H1 (cell line): ENCODE results near the gene RNF151. TPM values are rescaled to one million over a fixed set of nuclear protein-coding genes. Genes with fewer than 3 reads are reported as not detected.

Source experiments
- CTCF ChIA-PET: fragments of 300-600 bp; sonication (Branson Sonifier 250); formaldehyde crosslinking; loops from one replicate; lab custom pipeline; 2021; ENCODE audit not compliant: partially characterized antibody; lab: Charles Lee
- POLR2A ChIA-PET: fragments of 300-600 bp; sonication (Branson Sonifier 250); formaldehyde crosslinking; loops from one replicate; lab custom pipeline; 2021; ENCODE audit warnings: inconsistent platforms; ENCODE audit not compliant: partially characterized antibody; lab: Charles Lee
- DNase-seq, 2 experiments: peaks; one replicate each; pipeline versions ENCODE4 v3.0.0 to v3.0.0-alpha.2; 2010 to 2022; ENCODE audit warnings: low spot score in 2 of 2, low read depth in 1 of 2, mixed read lengths in 1 of 2
- FAIRE-seq: peaks from 2 replicates; lab custom pipeline; 2011; peaks lifted over from hg19 to GRCh38; lab: Jason Lieb, UNC
- H2AFZ ChIP-seq: 2 replicates; pipeline ENCODE4 v1.8.1; 2012; ENCODE audit warnings: low read length, inconsistent platforms
- H2AK5ac ChIP-seq: 2 replicates; pipeline ENCODE4 v1.6.1; 2013; ENCODE audit warnings: low read depth, low read length
- H2BK120ac ChIP-seq: replicated peaks from 2 replicates; pipeline ENCODE3; 2013; ENCODE audit warnings: low read depth, low read length, inconsistent platforms
- H2BK12ac ChIP-seq: 2 replicates; pipeline ENCODE4 v1.6.1; 2013; ENCODE audit warnings: low read depth, low read length
- H2BK15ac ChIP-seq: 2 replicates; pipeline ENCODE4 v1.6.1; 2013; ENCODE audit warnings: low read length
- H2BK20ac ChIP-seq: 2 replicates; pipeline ENCODE4 v1.6.1; 2013; ENCODE audit warnings: low read length
- H2BK5ac ChIP-seq: 2 replicates; pipeline ENCODE4 v1.6.1; 2013; ENCODE audit warnings: low read depth, low read length
- H3K14ac ChIP-seq: 2 replicates; pipeline ENCODE4 v1.6.1; 2013; ENCODE audit warnings: inconsistent platforms; ENCODE audit not compliant: insufficient read length
- H3K18ac ChIP-seq: 2 replicates; pipeline ENCODE4 v1.6.1; 2013; ENCODE audit warnings: low read length; ENCODE audit errors: extremely low read depth
- H3K23ac ChIP-seq: 2 replicates; pipeline ENCODE4 v1.6.1; 2013; ENCODE audit warnings: inconsistent platforms; ENCODE audit not compliant: insufficient read length
- H3K23me2 ChIP-seq: 2 replicates; pipeline ENCODE4 v1.6.1; 2013; ENCODE audit warnings: low read depth, low read length
- H3K27ac ChIP-seq: 2 replicates; pipeline ENCODE4 v1.6.1; 2011; ENCODE audit warnings: low read depth, low read length, inconsistent platforms
- H3K27me3 ChIP-seq, 4 experiments: replicated peaks in 1 of 4; 1 replicate in 1 of 4; 2 replicates in 3 of 4; pipeline versions ENCODE4 v1.6.1 to v1.8.1; 2011 to 2013; ENCODE audit warnings: low read length in 3 of 4, mild to moderate bottlenecking in 3 of 4, inconsistent platforms in 2 of 4, mixed read lengths in 2 of 4, moderate library complexity in 1 of 4; ENCODE audit not compliant: control insufficient read depth in 3 of 4, insufficient read depth in 3 of 4; ENCODE audit errors: extremely low read depth in 1 of 4
- H3K36me3 ChIP-seq, 4 experiments: 2 replicates each; pipeline versions ENCODE4 v1.6.1 to v1.8.1; 2011 to 2013; ENCODE audit warnings: mild to moderate bottlenecking in 4 of 4, low read length in 3 of 4, moderate library complexity in 2 of 4, control low read depth in 1 of 4, inconsistent platforms in 1 of 4; ENCODE audit not compliant: insufficient read depth in 4 of 4, control insufficient read depth in 2 of 4
- H3K4ac ChIP-seq: replicated peaks from 2 replicates; pipeline ENCODE3; 2013; ENCODE audit warnings: low read length, low read depth, mixed read lengths, inconsistent platforms; ENCODE audit not compliant: insufficient read length
- H3K4me1 ChIP-seq, 4 experiments: replicated peaks in 1 of 4; 1 replicate in 1 of 4; 2 replicates in 3 of 4; pipeline versions ENCODE4 v1.6.1 to v1.8.1; 2011 to 2013; ENCODE audit warnings: low read length in 3 of 4, inconsistent platforms in 2 of 4, mixed read lengths in 1 of 4; ENCODE audit not compliant: insufficient read depth in 4 of 4, control insufficient read depth in 3 of 4
- H3K4me2 ChIP-seq, 2 experiments: 2 replicates each; pipeline versions ENCODE4 v1.6.1 to v1.8.1; 2011 to 2013; ENCODE audit warnings: low read depth in 2 of 2, low read length in 2 of 2, control low read depth in 1 of 2, inconsistent platforms in 1 of 2, mild to moderate bottlenecking in 1 of 2; ENCODE audit not compliant: insufficient read depth in 1 of 2
- H3K4me3 ChIP-seq, 4 experiments: fragments of 200-600, 300-600 bp in 1 of 4; sonication (generic), shearing (Covaris generic), sonication (Bioruptor Twin) in 1 of 4; 2 replicates each; pipeline versions ENCODE4 v1.5.1 to v1.8.1; 2011 to 2016; ENCODE audit warnings: low read length in 4 of 4, low read depth in 3 of 4, control low read depth in 2 of 4, inconsistent platforms in 2 of 4, mild to moderate bottlenecking in 2 of 4, mixed read lengths in 1 of 4, moderate library complexity in 1 of 4; ENCODE audit not compliant: insufficient read depth in 2 of 4; ENCODE audit errors: extremely low read depth in 1 of 4
- H3K56ac ChIP-seq: replicated peaks from 2 replicates; pipeline ENCODE3; 2013; ENCODE audit warnings: low read depth, mild to moderate bottlenecking, mixed read lengths, low read length, inconsistent platforms; ENCODE audit not compliant: insufficient read length
- H3K79me1 ChIP-seq: 2 replicates; pipeline ENCODE4 v1.6.1; 2013; ENCODE audit warnings: low read depth, low read length, control low read depth
- H3K79me2 ChIP-seq, 2 experiments: 2 replicates each; pipeline versions ENCODE4 v1.6.1 to v1.8.1; 2012 to 2013; ENCODE audit warnings: low read length in 2 of 2, mild to moderate bottlenecking in 2 of 2, inconsistent platforms in 1 of 2; ENCODE audit not compliant: insufficient read depth in 2 of 2, control insufficient read depth in 1 of 2
- H3K9ac ChIP-seq, 4 experiments: replicated peaks in 1 of 4; 1 replicate in 1 of 4; 2 replicates in 3 of 4; pipeline versions ENCODE4 v1.6.1 to v1.8.1; 2011 to 2013; ENCODE audit warnings: low read depth in 3 of 4, low read length in 3 of 4, control low read depth in 2 of 4, mild to moderate bottlenecking in 2 of 4, moderate library complexity in 2 of 4, inconsistent platforms in 1 of 4; ENCODE audit errors: extremely low read depth in 1 of 4
- H3K9me3 ChIP-seq, 2 experiments: 2 replicates each; pipeline versions ENCODE4 v1.6.1 to v1.8.1; 2012 to 2013; ENCODE audit warnings: mild to moderate bottlenecking in 2 of 2, moderate library complexity in 2 of 2, control low read depth in 1 of 2, inconsistent platforms in 1 of 2, low read depth in 1 of 2, low read length in 1 of 2, mixed read lengths in 1 of 2; ENCODE audit not compliant: insufficient read depth in 2 of 2
- H4K20me1 ChIP-seq, 2 experiments: replicated peaks in 1 of 2; 2 replicates each; pipeline versions ENCODE3 to v1.8.1; 2011 to 2013; ENCODE audit warnings: inconsistent platforms in 2 of 2, low read length in 2 of 2, mild to moderate bottlenecking in 1 of 2; ENCODE audit not compliant: insufficient read depth in 2 of 2, control insufficient read depth in 1 of 2
- H4K5ac ChIP-seq: 2 replicates; pipeline ENCODE4 v1.6.1; 2013; ENCODE audit warnings: low read length, low read depth, mixed read lengths, inconsistent platforms; ENCODE audit not compliant: insufficient read length
- H4K8ac ChIP-seq: 2 replicates; pipeline ENCODE4 v1.8.0; 2013; ENCODE audit warnings: mild to moderate bottlenecking, moderate library complexity, low read length, inconsistent platforms; ENCODE audit not compliant: insufficient read depth; ENCODE audit errors: extremely low read depth
- H4K91ac ChIP-seq: replicated peaks from 2 replicates; pipeline ENCODE3; 2013; ENCODE audit warnings: low read length, mixed read lengths, inconsistent platforms; ENCODE audit not compliant: insufficient read length
- CEBPB ChIP-seq: IDR thresholded peaks from 2 replicates; pipeline ENCODE4 v1.6.1; 2012; ENCODE audit warnings: low read depth, low read length
- GTF2F1 ChIP-seq: IDR thresholded peaks from 2 replicates; pipeline ENCODE4 v1.6.1; 2012; ENCODE audit warnings: low read depth, low read length, improper control_type of control experiment, borderline replicate concordance
- MAFK ChIP-seq: IDR thresholded peaks from 2 replicates; pipeline ENCODE4 v1.6.1; 2012; ENCODE audit warnings: low read depth, mild to moderate bottlenecking, improper control_type of control experiment, low read length
- POLR2A ChIP-seq, 2 experiments: IDR thresholded peaks; 1 replicate in 1 of 2; 2 replicates in 1 of 2; pipeline ENCODE4 v1.6.1; 2011; ENCODE audit warnings: low read depth in 2 of 2, low read length in 2 of 2, mild to moderate bottlenecking in 2 of 2; ENCODE audit errors: control extremely low read depth in 1 of 2
- POLR2AphosphoS5 ChIP-seq: IDR thresholded peaks from 2 replicates; pipeline ENCODE4 v1.6.1; 2011; ENCODE audit warnings: low read depth, low read length
- SIN3A ChIP-seq, 2 experiments: IDR thresholded peaks in 1 of 2; conservative IDR thresholded peaks in 1 of 2; 2 replicates each; pipeline ENCODE4 v1.6.1; 2011 to 2012; ENCODE audit warnings: low read length in 2 of 2, improper control_type of control experiment in 1 of 2, low read depth in 1 of 2, mild to moderate bottlenecking in 1 of 2
- SP1 ChIP-seq: IDR thresholded peaks from 2 replicates; pipeline ENCODE4 v1.6.1; 2011; ENCODE audit warnings: low read depth, low read length
- SP4 ChIP-seq: IDR thresholded peaks from 2 replicates; pipeline ENCODE4 v1.6.1; 2012; ENCODE audit warnings: low read length, inconsistent platforms
- WGBS, 2 experiments: shearing (Covaris generic) in 1 of 2; methylation state at CpG; one replicate each; pipeline versions ENCODE4 v1.1.6 to v1.1.7; 2013 to 2015; ENCODE audit warnings: low lambda C conversion rate in 2 of 2, mixed read lengths in 2 of 2, inconsistent platforms in 1 of 2, low coverage in 1 of 2, missing lambda C conversion rate in 1 of 2; ENCODE audit not compliant: insufficient replicate concordance in 2 of 2, insufficient coverage in 1 of 2, insufficient read length in 1 of 2; ENCODE audit errors: extremely low coverage in 1 of 2, missing lambda C conversion rate in 1 of 2; 5-methylcytosine and 5-hydroxymethylcytosine counted together
- polyA plus RNA-seq, 7 experiments: library from polyadenylated mRNA; depleted of rRNA in 3 of 7; stranded (reverse) in 5 of 7; unstranded in 2 of 7; fragments of >200 nt in 5 of 7; fragments of 200-250 nt in 2 of 7; gene quantifications; 1 replicate in 5 of 7; 2 replicates in 1 of 7; 4 replicates in 1 of 7; pipeline versions ENCODE4 v1.2.1 to v1.2.3, GENCODE V29; 2011 to 2013; ENCODE audit warnings: missing spikeins in 2 of 7, mixed read lengths in 2 of 7
- total RNA-seq: library from RNA; stranded (reverse); fragmentation: NEBNext Ultra II Directional; extraction: Animal tissue kit (Norgen Biotek cat#: 25700); gene quantifications from 2 replicates; pipeline ENCODE4 v1.2.1, GENCODE V29; 2021
- TF ChIP-seq, protein P1 (sequence below): IDR thresholded peaks from 2 replicates; pipeline ENCODE4 v1.6.1; 2011; ENCODE audit warnings: low read length, improper control_type of control experiment

The RNF151 gene
- total and polyA plus RNA-seq, 2 of the 8 experiments (the other 6 are each of a cell fraction or from before 2014, with no cell fraction given): not detected

DNA sequence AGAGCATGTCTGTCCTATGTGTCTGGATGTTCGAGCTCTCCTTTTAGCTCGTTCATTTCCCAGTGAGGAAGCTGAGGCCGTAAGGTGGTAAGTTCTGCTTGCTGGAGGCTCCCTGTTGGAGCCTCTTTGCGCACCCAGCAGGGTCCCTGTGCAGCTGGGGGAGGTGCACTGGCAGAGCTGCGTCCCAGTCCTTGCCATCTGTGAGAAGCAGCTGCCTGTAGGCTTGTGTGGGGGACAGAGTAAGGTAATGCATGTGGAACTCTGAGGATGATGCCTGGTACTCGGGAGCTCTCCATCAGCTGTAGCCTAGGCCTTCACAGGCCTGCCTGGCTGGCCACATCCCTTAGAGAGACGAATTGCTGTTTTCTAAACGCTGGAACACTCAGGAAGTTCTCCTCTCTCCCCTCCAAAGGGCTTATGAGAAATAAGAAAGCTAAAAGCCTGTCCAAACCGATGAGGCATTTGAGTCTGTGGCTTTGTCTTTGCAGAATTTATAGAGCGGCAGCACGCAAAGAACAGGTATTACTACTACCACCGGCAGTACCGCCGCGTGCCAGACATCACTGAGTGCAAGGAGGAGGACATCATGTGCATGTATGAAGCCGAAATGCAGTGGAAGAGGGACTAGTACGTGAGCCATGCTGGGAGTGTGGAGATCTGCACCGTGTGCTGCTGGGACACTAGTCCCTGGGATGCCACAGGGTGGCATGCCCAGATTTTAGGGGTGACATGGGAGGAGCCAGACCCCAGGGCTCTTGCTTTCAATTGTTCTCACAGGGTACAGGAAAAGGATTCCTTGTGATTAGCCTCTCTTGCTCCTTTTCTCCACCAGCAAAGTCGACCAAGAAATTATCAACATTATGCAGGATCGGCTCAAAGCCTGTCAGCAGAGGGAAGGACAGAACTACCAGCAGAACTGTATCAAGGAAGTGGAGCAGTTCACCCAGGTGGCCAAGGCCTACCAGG is 5.7 kb upstream of the RNF151 start:
- Histone ChIP-seq H3K18ac (peak overlapping the region; percentile 56; the same call in 1 of the 2 replicates), H2BK15ac (no peak overlapping the region), H3K56ac (no peak overlapping the region), H3K4me2 (peak overlapping the region; percentile 62 to 99), H3K4me3 (peak overlapping the region; percentile 78 to 93 (median 86)), H3K79me2 (peaks cover 10 to 37% of the 10 kb centered on the region in 2 experiments), H3K23me2 (peaks cover 19% of the 10 kb centered on the region), H3K9me3 (no peaks in the 10 kb centered on the region), H4K5ac (no peak overlapping the region), H2BK120ac (no peak overlapping the region), H3K4me1 (peaks cover 0 to 21% (median 5%) of the 10 kb centered on the region in 4 experiments; a peak in 5 of 7 replicates), H2AK5ac (peak overlapping the region; percentile 10; the same call in 1 of the 2 replicates), H3K79me1 (peaks cover 10% of the 10 kb centered on the region), H2BK12ac (0 out of 2 replicates have a peak overlapping the region, but pooled peaks have one; percentile 63), H3K27ac (0 out of 2 replicates have a peak overlapping the region, but pooled peaks have one; percentile 37), H3K4ac (no peak overlapping the region), H2AFZ (no peak overlapping the region), H4K8ac (no peak overlapping the region), H3K9ac (peak overlapping the region in 3 of 4 experiments; percentile 6 to 49 (median 42); a peak in 5 of 7 replicates), H3K27me3 (peaks cover 0 to 2% (median 0%) of the 10 kb centered on the region in 4 experiments; a peak in 3 of 7 replicates), H3K23ac (no peak overlapping the region), H2BK5ac (peak overlapping the region; percentile 13), H3K14ac (no peak overlapping the region), H2BK20ac (no peak overlapping the region), H4K20me1 (peaks cover 12 to 17% of the 10 kb centered on the region in 2 experiments), H4K91ac (no peak overlapping the region), H3K36me3 (peaks cover 17 to 34% (median 28%) of the 10 kb centered on the region in 4 experiments)
- CTCF ChIA-PET: interaction anchor here (0.9 to 2.2 kb wide), 8 partner anchors 11 to 95 kb away, joined by 3 to 7 read pairs (median 3); partner anchors contain the start of genes NOXO1 and TBL3
- no peak for DNase-seq
- WGBS, 2 experiments: 69% methylated on average over 20 of the region's 20 CpGs; no CpG with 5 or more reads in 1 of the 2 experiments
- POLR2A ChIA-PET: interaction anchor here (0.7 to 19.8 kb wide), 31 partner anchors 8 to 1282 kb away, joined by 3 to 736 read pairs (median 4); partner anchors contain the start of genes EME2, FAHD1, GFER and HAGH
- no peak for FAIRE-seq
- TF ChIP-seq SIN3A (conservative IDR thresholded peaks at IDR 0.05 in 1 of 2, IDR thresholded peaks at IDR 0.05 in 1 of 2; ENCODE audit: low read depth in 1 of 2, low read length in 2 of 2): peak in 1 of 2 experiments; percentile 72; a peak in 1 of 4 replicates
- no peak; the same call in 1 of the 2 replicates for TF ChIP-seq GTF2F1
- TF ChIP-seq SP4: peak; percentile 71; the same call in 1 of the 2 replicates
- TF ChIP-seq MAFK: no peak
- peak; percentile 82 to 91 for TF ChIP-seq POLR2A (IDR thresholded peaks at IDR 0.05; ENCODE audit: control extremely low read depth in 1 of 2, low read depth in 2 of 2, low read length in 2 of 2)
- TF ChIP-seq SP1: peak; percentile 24; the same call in 1 of the 2 replicates
- TF ChIP-seq, protein P1, sequence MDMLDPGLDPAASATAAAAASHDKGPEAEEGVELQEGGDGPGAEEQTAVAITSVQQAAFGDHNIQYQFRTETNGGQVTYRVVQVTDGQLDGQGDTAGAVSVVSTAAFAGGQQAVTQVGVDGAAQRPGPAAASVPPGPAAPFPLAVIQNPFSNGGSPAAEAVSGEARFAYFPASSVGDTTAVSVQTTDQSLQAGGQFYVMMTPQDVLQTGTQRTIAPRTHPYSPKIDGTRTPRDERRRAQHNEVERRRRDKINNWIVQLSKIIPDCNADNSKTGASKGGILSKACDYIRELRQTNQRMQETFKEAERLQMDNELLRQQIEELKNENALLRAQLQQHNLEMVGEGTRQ: peak; percentile 7; the same call in 1 of the 2 replicates
- TF ChIP-seq CEBPB: no peak
- peak; percentile 94 for TF ChIP-seq POLR2AphosphoS5
